HCT116 (cell line): ENCODE results near the gene BMPER. TPM values are rescaled to one million over a fixed set of nuclear protein-coding genes. Genes with fewer than 3 reads are reported as not detected.

ENCODE experiments used
- ATAC-seq: fragments of 200-7000 bp; cut with Tn5 transposase; 2 replicates; pipeline ENCODE4 v1.9.1; 2020; ENCODE audit warnings: mild to moderate bottlenecking, moderate library complexity
- BruUV-seq: library from RNA; stranded (reverse); fragments of 400-500 nt; replicated peaks from 2 replicates; lab custom pipeline; 2021; lab: Mats Ljungman, UMichigan
- CTCF ChIA-PET: fragments of 300-600 bp; sonication (Branson Sonifier 250); formaldehyde crosslinking; loops from one replicate; lab custom pipeline; 2021; ENCODE audit warnings: antibody characterized with exemption; lab: Charles Lee
- POLR2A ChIA-PET: fragments of 300-600, 350-600 bp; sonication (Branson Sonifier 250); formaldehyde crosslinking; loops from one replicate; lab custom pipeline; 2021; ENCODE audit warnings: antibody characterized with exemption; lab: Charles Lee
- RAD21 ChIA-PET, 2 experiments: fragments of 300-600 bp; sonication (Branson Sonifier 250); formaldehyde crosslinking; loops; one replicate each; lab custom pipeline; 2023; ENCODE audit warnings: low total read pairs in 2 of 2; ENCODE audit not compliant: uncharacterized antibody in 2 of 2, unreplicated experiment in 2 of 2, low non-redundant PET in 1 of 2; lab: Charles Lee
- DNase-seq: peaks from one replicate; pipeline ENCODE4 v3.0.0-alpha.2; 2010; ENCODE audit warnings: low read depth, low spot score
- H2AFZ ChIP-seq: fragments of 200-600 bp; shearing (Covaris generic), sonication (generic); 2 replicates; pipeline ENCODE4 v1.6.1; 2017; ENCODE audit warnings: low read depth, mixed run types, mixed read lengths, antibody characterized with exemption, low read length; ENCODE audit not compliant: poor library complexity, severe bottlenecking
- H3K27ac ChIP-seq: 2 replicates; pipeline ENCODE4 v1.5.1; 2012; ENCODE audit warnings: low read depth, low read length
- H3K27me3 ChIP-seq: fragments of 200-600 bp; sonication (generic); 2 replicates; pipeline ENCODE4 v1.6.1; 2016; ENCODE audit warnings: mixed run types, low read length, mixed read lengths; ENCODE audit not compliant: insufficient read depth
- H3K36me3 ChIP-seq, 2 experiments: fragments of 200-500 bp in 1 of 2; fragments of 200-600 bp in 1 of 2; sonication (Bioruptor generic) in 1 of 2; sonication (generic) in 1 of 2; 2 replicates each; pipeline versions ENCODE4 v1.5.1 to v1.6.1; 2014 to 2016; ENCODE audit warnings: low read length in 2 of 2, inconsistent platforms in 1 of 2, mixed read lengths in 1 of 2, mixed run types in 1 of 2; ENCODE audit not compliant: insufficient read depth in 2 of 2, control insufficient read depth in 1 of 2
- H3K4me1 ChIP-seq, 2 experiments: fragments of 200-600 bp in 1 of 2; sonication (generic) in 1 of 2; 2 replicates each; pipeline versions ENCODE4 v1.5.1 to v1.6.1; 2012 to 2017; ENCODE audit warnings: low read length in 2 of 2, inconsistent platforms in 1 of 2, mild to moderate bottlenecking in 1 of 2, mixed read lengths in 1 of 2, mixed run types in 1 of 2, moderate library complexity in 1 of 2; ENCODE audit not compliant: insufficient read depth in 2 of 2, control insufficient read depth in 1 of 2
- H3K4me2 ChIP-seq: fragments of 200-600 bp; sonication (generic); 2 replicates; pipeline ENCODE4 v1.6.1; 2017; ENCODE audit warnings: mixed run types, low read length, mixed read lengths
- H3K4me3 ChIP-seq, 2 experiments: fragments of 200-600 bp in 1 of 2; sonication (generic) in 1 of 2; replicated peaks in 1 of 2; 2 replicates each; pipeline ENCODE4 v1.5.1; 2011 to 2016; ENCODE audit warnings: low read length in 2 of 2, control low read depth in 1 of 2, low read depth in 1 of 2, mild to moderate bottlenecking in 1 of 2, mixed read lengths in 1 of 2, mixed run types in 1 of 2
- H3K79me2 ChIP-seq: fragments of 200-600 bp; sonication (generic); 2 replicates; pipeline ENCODE4 v1.6.1; 2017; ENCODE audit warnings: mild to moderate bottlenecking, mixed run types, low read length, moderate library complexity, mixed read lengths; ENCODE audit not compliant: insufficient read depth
- H3K9ac ChIP-seq: fragments of 200-600 bp; sonication (generic); 2 replicates; pipeline ENCODE4 v1.6.1; 2016; ENCODE audit warnings: low read length, mixed read lengths
- H3K9me2 ChIP-seq: fragments of 200-600 bp; sonication (generic), shearing (Covaris generic); 2 replicates; pipeline ENCODE4 v1.6.1; 2017; ENCODE audit warnings: mixed run types, mild to moderate bottlenecking, moderate library complexity; ENCODE audit not compliant: insufficient read depth
- H3K9me3 ChIP-seq, 2 experiments: fragments of 200-500 bp in 1 of 2; fragments of 200-600 bp in 1 of 2; sonication (Bioruptor generic) in 1 of 2; sonication (generic) in 1 of 2; 2 replicates each; pipeline ENCODE4 v1.6.1; 2014 to 2017; ENCODE audit warnings: low read length in 2 of 2, mixed read lengths in 2 of 2, inconsistent platforms in 1 of 2, low read depth in 1 of 2, mild to moderate bottlenecking in 1 of 2, mixed run types in 1 of 2, moderate library complexity in 1 of 2; ENCODE audit not compliant: control insufficient read depth in 1 of 2, insufficient read depth in 1 of 2
- H4K20me1 ChIP-seq: fragments of 200-600 bp; sonication (generic), shearing (Covaris generic); 2 replicates; pipeline ENCODE4 v1.6.1; 2017; ENCODE audit warnings: mixed run types, mild to moderate bottlenecking, moderate library complexity; ENCODE audit not compliant: insufficient read depth
- CBX3 ChIP-seq: IDR thresholded peaks from 2 replicates; pipeline ENCODE4 v1.6.1; 2012; ENCODE audit warnings: low read depth
- CEBPB ChIP-seq: IDR thresholded peaks from 2 replicates; pipeline ENCODE4 v1.6.1; 2012; ENCODE audit warnings: low read depth
- EGR1 ChIP-seq: IDR thresholded peaks from 2 replicates; pipeline ENCODE4 v1.6.1; 2012; ENCODE audit warnings: low read depth
- ELF1 ChIP-seq: IDR thresholded peaks from 2 replicates; pipeline ENCODE4 v1.6.1; 2012; ENCODE audit warnings: low read depth, borderline replicate concordance
- EZH2 ChIP-seq: fragments of 200-600 bp; sonication (generic); IDR thresholded peaks from 2 replicates; pipeline ENCODE4 v1.6.1; 2017; ENCODE audit warnings: antibody characterized with exemption, mixed run types
- EZH2phosphoT487 ChIP-seq: fragments of 200-600 bp; IDR thresholded peaks from 2 replicates; pipeline ENCODE4 v1.6.1; 2018; ENCODE audit warnings: antibody characterized with exemption, borderline replicate concordance
- FOSL1 ChIP-seq: IDR thresholded peaks from 2 replicates; pipeline ENCODE4 v1.6.1; 2012; ENCODE audit warnings: low read depth
- JUND ChIP-seq: IDR thresholded peaks from 2 replicates; pipeline ENCODE4 v1.6.1; 2012
- POLR2AphosphoS5 ChIP-seq: IDR thresholded peaks from 2 replicates; pipeline ENCODE4 v1.6.1; 2011; ENCODE audit warnings: mild to moderate bottlenecking, low read depth, low read length, moderate library complexity
- RAD21 ChIP-seq: IDR thresholded peaks from 2 replicates; pipeline ENCODE4 v1.6.1; 2012; ENCODE audit warnings: low read depth, mild to moderate bottlenecking
- SIN3A ChIP-seq: IDR thresholded peaks from 2 replicates; pipeline ENCODE4 v1.6.1; 2012; ENCODE audit warnings: low read depth
- SP1 ChIP-seq: IDR thresholded peaks from 2 replicates; pipeline ENCODE4 v1.6.1; 2012; ENCODE audit warnings: low read depth
- SRF ChIP-seq: IDR thresholded peaks from 2 replicates; pipeline ENCODE4 v1.6.1; 2012; ENCODE audit warnings: low read depth
- TCF7L2 ChIP-seq: IDR thresholded peaks from 2 replicates; pipeline ENCODE4 v1.7.0; 2011; ENCODE audit warnings: borderline replicate concordance, inconsistent platforms; ENCODE audit not compliant: insufficient read depth, insufficient read length; ENCODE audit errors: extremely low read depth
- YY1 ChIP-seq: IDR thresholded peaks from 2 replicates; pipeline ENCODE4 v1.6.1; 2011; ENCODE audit warnings: low read length, low read depth, moderate library complexity, mild to moderate bottlenecking; ENCODE audit not compliant: insufficient replicate concordance; ENCODE audit errors: extremely low read depth
- ZFX ChIP-seq: fragments of 450-650 bp; IDR thresholded peaks from 2 replicates; pipeline ENCODE4 v1.6.1; 2017
- ZNF274 ChIP-seq: fragments of 200-500 bp; sonication (Bioruptor generic); IDR thresholded peaks from 2 replicates; pipeline ENCODE4 v1.6.1; 2014; ENCODE audit warnings: mild to moderate bottlenecking, low read depth, low read length, inconsistent platforms
- intact Hi-C: fragments of 100-400 bp; cut with micrococcal nuclease; formaldehyde crosslinking; loops from 2 replicates; pipeline ENCODE4 v1.10.0; 2022
- total RNA-seq: library from RNA; stranded (reverse); gene quantifications from one replicate; pipeline ENCODE4 v1.2.1, GENCODE V29; 2021; ENCODE audit not compliant: unreplicated experiment
- TF ChIP-seq, protein P1 (sequence below): IDR thresholded peaks from 2 replicates; pipeline ENCODE4 v1.6.1; 2011; ENCODE audit warnings: mild to moderate bottlenecking, low read length, moderate library complexity; ENCODE audit not compliant: insufficient replicate concordance; ENCODE audit errors: extremely low read depth
- TF ChIP-seq, protein P2 (sequence below), 3 experiments: fragments of 200-600 bp in 1 of 3; sonication (generic) in 1 of 3; IDR thresholded peaks in 2 of 3; conservative IDR thresholded peaks in 1 of 3; 2 replicates each; pipeline ENCODE4 v1.5.1; 2012 to 2017; ENCODE audit warnings: low read depth in 2 of 3, low read length in 2 of 3, antibody characterized with exemption in 1 of 3, borderline replicate concordance in 1 of 3, control low read depth in 1 of 3, mild to moderate bottlenecking in 1 of 3, mixed read lengths in 1 of 3, mixed run types in 1 of 3, moderate library complexity in 1 of 3; ENCODE audit not compliant: insufficient read depth in 1 of 3
- TF ChIP-seq, protein P3 (sequence below): IDR thresholded peaks from 2 replicates; pipeline ENCODE4 v1.6.1; 2012; ENCODE audit warnings: low read depth

The BMPER gene
- total RNA-seq, 1 experiment from 2014 or later, result not detected

DNA sequence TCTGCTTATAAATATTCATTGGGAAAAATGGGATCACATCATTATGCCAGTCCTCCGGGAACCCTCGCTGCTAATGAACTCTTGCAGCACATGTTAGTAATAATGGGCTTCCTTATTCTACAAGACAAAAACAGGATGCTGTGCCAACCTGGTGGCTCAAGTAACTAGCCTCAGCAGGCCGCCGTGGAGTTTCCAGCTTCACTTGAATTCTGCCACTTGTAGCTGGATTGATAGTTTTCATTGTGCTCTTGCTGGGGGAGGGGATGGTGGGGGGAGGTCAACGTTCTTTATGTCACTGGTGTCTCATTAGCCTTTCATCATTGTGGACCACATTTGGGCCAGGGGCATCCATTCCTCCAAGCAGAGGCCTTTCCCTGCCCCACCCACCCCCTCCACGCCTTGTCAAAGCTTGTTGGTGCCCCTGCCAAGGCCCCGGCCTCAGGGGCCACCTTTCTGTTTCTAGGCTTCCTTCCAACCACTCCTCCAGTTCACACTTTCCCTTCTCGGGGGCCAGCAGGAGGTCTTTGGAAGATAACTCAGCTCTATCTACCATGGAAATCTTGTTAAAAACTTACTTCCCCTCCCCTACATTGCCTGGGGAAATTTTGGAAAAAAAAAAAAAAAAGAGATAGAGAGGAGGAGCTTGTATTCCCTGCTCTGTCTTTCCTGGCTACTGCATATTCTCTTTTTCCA lies 153.9 kb downstream of the BMPER start:
- no peak overlapping the region for H3K9ac ChIP-seq
- no peaks in the 10 kb centered on the region for H3K79me2 ChIP-seq
- no peak overlapping the region for H3K4me3 ChIP-seq
- no peaks in the 10 kb centered on the region for H3K4me1 ChIP-seq
- H3K27ac ChIP-seq, result no peak overlapping the region
- no peak overlapping the region for H2AFZ ChIP-seq
- ChIA-PET POLR2A (no interaction called here), CTCF (interaction anchor here (1.3 to 1.7 kb wide), 2 partner anchors 29 kb away, joined by 4 read pairs; no protein-coding TSS in a partner anchor), RAD21 (no interaction called here)
- no peak for TF ChIP-seq EGR1
- TF ChIP-seq JUND, result no peak
- TF ChIP-seq EZH2phosphoT487, result no peak
- no peak for TF ChIP-seq TCF7L2
- no peak for TF ChIP-seq YY1
- no peak for TF ChIP-seq FOSL1
- TF ChIP-seq ZFX, result no peak
- TF ChIP-seq POLR2AphosphoS5, result no peak
- TF ChIP-seq SRF, result no peak
- TF ChIP-seq, protein P1, sequence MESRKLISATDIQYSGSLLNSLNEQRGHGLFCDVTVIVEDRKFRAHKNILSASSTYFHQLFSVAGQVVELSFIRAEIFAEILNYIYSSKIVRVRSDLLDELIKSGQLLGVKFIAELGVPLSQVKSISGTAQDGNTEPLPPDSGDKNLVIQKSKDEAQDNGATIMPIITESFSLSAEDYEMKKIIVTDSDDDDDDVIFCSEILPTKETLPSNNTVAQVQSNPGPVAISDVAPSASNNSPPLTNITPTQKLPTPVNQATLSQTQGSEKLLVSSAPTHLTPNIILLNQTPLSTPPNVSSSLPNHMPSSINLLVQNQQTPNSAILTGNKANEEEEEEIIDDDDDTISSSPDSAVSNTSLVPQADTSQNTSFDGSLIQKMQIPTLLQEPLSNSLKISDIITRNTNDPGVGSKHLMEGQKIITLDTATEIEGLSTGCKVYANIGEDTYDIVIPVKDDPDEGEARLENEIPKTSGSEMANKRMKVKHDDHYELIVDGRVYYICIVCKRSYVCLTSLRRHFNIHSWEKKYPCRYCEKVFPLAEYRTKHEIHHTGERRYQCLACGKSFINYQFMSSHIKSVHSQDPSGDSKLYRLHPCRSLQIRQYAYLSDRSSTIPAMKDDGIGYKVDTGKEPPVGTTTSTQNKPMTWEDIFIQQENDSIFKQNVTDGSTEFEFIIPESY, result no peak
- TF ChIP-seq, protein P2, sequence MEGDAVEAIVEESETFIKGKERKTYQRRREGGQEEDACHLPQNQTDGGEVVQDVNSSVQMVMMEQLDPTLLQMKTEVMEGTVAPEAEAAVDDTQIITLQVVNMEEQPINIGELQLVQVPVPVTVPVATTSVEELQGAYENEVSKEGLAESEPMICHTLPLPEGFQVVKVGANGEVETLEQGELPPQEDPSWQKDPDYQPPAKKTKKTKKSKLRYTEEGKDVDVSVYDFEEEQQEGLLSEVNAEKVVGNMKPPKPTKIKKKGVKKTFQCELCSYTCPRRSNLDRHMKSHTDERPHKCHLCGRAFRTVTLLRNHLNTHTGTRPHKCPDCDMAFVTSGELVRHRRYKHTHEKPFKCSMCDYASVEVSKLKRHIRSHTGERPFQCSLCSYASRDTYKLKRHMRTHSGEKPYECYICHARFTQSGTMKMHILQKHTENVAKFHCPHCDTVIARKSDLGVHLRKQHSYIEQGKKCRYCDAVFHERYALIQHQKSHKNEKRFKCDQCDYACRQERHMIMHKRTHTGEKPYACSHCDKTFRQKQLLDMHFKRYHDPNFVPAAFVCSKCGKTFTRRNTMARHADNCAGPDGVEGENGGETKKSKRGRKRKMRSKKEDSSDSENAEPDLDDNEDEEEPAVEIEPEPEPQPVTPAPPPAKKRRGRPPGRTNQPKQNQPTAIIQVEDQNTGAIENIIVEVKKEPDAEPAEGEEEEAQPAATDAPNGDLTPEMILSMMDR (IDR thresholded peaks at IDR 0.05 in 2 of 3, conservative IDR thresholded peaks at IDR 0.05 in 1 of 3; ENCODE audit: borderline replicate concordance in 1 of 3, insufficient read depth in 1 of 3, low read depth in 2 of 3, low read length in 2 of 3), result no peak
- no peak for TF ChIP-seq ZNF274
- TF ChIP-seq SP1, result no peak
- no peak for TF ChIP-seq EZH2
- TF ChIP-seq CEBPB, result no peak
- no peak for TF ChIP-seq SIN3A
- TF ChIP-seq CBX3, result no peak
- TF ChIP-seq RAD21, result no peak
- TF ChIP-seq, protein P3, sequence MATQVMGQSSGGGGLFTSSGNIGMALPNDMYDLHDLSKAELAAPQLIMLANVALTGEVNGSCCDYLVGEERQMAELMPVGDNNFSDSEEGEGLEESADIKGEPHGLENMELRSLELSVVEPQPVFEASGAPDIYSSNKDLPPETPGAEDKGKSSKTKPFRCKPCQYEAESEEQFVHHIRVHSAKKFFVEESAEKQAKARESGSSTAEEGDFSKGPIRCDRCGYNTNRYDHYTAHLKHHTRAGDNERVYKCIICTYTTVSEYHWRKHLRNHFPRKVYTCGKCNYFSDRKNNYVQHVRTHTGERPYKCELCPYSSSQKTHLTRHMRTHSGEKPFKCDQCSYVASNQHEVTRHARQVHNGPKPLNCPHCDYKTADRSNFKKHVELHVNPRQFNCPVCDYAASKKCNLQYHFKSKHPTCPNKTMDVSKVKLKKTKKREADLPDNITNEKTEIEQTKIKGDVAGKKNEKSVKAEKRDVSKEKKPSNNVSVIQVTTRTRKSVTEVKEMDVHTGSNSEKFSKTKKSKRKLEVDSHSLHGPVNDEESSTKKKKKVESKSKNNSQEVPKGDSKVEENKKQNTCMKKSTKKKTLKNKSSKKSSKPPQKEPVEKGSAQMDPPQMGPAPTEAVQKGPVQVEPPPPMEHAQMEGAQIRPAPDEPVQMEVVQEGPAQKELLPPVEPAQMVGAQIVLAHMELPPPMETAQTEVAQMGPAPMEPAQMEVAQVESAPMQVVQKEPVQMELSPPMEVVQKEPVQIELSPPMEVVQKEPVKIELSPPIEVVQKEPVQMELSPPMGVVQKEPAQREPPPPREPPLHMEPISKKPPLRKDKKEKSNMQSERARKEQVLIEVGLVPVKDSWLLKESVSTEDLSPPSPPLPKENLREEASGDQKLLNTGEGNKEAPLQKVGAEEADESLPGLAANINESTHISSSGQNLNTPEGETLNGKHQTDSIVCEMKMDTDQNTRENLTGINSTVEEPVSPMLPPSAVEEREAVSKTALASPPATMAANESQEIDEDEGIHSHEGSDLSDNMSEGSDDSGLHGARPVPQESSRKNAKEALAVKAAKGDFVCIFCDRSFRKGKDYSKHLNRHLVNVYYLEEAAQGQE, result no peak
- TF ChIP-seq ELF1, result no peak
- no peaks in the 10 kb centered on the region for H3K9me3 ChIP-seq
- no peak for ATAC-seq
- no peak for DNase-seq
- H3K4me2 ChIP-seq, result no peak overlapping the region
- BruUV-seq, result no TSS peak
- no peaks in the 10 kb centered on the region for H4K20me1 ChIP-seq
- intact Hi-C loops, result no loop called here
- no peaks in the 10 kb centered on the region for H3K27me3 ChIP-seq
- H3K9me2 ChIP-seq, result no peaks in the 10 kb centered on the region
- H3K36me3 ChIP-seq, result no peaks in the 10 kb centered on the region
